ENCODE results near the gene RET.

RET gene

GRCh38 chr10:43044961-43045621, 31.8 kb upstream of the RET start:
- DNase-seq: no peak

- DNase-seq: no peak
These were observed 31.1 kb upstream of the RET start for GRCh38 chr10:43045631-43046287.

- no peak for DNase-seq
These were observed 30.4 kb upstream of the RET start for GRCh38 chr10:43046288-43046991.

GRCh38 chr10:43047288-43047970, 29.4 kb upstream of the RET start:
- no peak for DNase-seq

- no peak for DNase-seq
These were observed 28.4 kb upstream of the RET start for GRCh38 chr10:43048301-43049051.

- no peak for DNase-seq
These were observed 27.8 kb upstream of the RET start for GRCh38 chr10:43049081-43049551.

GRCh38 chr10:43050011-43050410, 26.9 kb upstream of the RET start:
- DNase-seq: no peak

GRCh38 chr10:43053825-43054224, 23.0 kb upstream of the RET start:
- no peak for DNase-seq

- no peak for DNase-seq
These were observed 22.3 kb upstream of the RET start for GRCh38 chr10:43054593-43054992.

GRCh38 chr10:43055217-43055616, 21.7 kb upstream of the RET start:
- DNase-seq: no peak

- no peak for DNase-seq
These were observed 20.8 kb upstream of the RET start for GRCh38 chr10:43055991-43056567.

GRCh38 chr10:43056568-43057011, 20.3 kb upstream of the RET start:
- DNase-seq: no peak

- DNase-seq: no peak
These were observed 19.6 kb upstream of the RET start for GRCh38 chr10:43057231-43057711.

GRCh38 chr10:43057831-43058340, 19.0 kb upstream of the RET start:
- no peak for DNase-seq

GRCh38 chr10:43058716-43059335, 18.0 kb upstream of the RET start:
- no peak for DNase-seq

- DNase-seq: no peak
These were observed 17.5 kb upstream of the RET start for GRCh38 chr10:43059336-43059720.

GRCh38 chr10:43059828-43060227, 17.0 kb upstream of the RET start:
- DNase-seq: no peak

- DNase-seq: no peak
These were observed 16.6 kb upstream of the RET start for GRCh38 chr10:43060291-43060690.

GRCh38 chr10:43061331-43061730, 15.5 kb upstream of the RET start:
- DNase-seq: no peak

GRCh38 chr10:43061760-43062159, 15.1 kb upstream of the RET start:
- DNase-seq: no peak

GRCh38 chr10:43062402-43063160, 14.3 kb upstream of the RET start:
- DNase-seq: no peak
